HG03108 (cell line): ENCODE measurements around the gene GPS2.

Source experiments
- ATAC-seq: cut with Tn5 transposase; IDR thresholded peaks from one replicate; pipeline ENCODE4 v1.9.1; 2021; ENCODE audit warnings: moderate library complexity; ENCODE audit not compliant: unreplicated experiment

The GPS2 gene

GRCh38 chr17:7314719-7315569 lies at the start of gene GPS2:
TSS of gene GPS2 (minus strand) at chr17:7315360. CDS start at chr17:7315052, 308 bp downstream.
- peak; percentile 63 for ATAC-seq

GRCh38 chr17:7363311-7363710 lies 48.2 kb upstream of the GPS2 start:
- ATAC-seq: no peak

- no peak for ATAC-seq
Measured at GRCh38 chr17:7361906-7362305, 46.7 kb upstream of the GPS2 start.

- no peak for ATAC-seq
Measured at GRCh38 chr17:7357381-7357780, 42.2 kb upstream of the GPS2 start.

GRCh38 chr17:7356756-7357155 lies 41.6 kb upstream of the GPS2 start:
- ATAC-seq: no peak

GRCh38 chr17:7356072-7356549 lies 41.0 kb upstream of the GPS2 start:
- ATAC-seq: no peak

GRCh38 chr17:7355573-7355972 lies 40.4 kb upstream of the GPS2 start:
- ATAC-seq: no peak

- no peak for ATAC-seq
Measured at GRCh38 chr17:7355053-7355452, 39.9 kb upstream of the GPS2 start, which contains the start of gene TMEM95. TSS of gene TMEM95 (plus strand) at chr17:7355156. CDS start at chr17:7355205, 49 bp downstream.

- no peak for ATAC-seq
Measured at GRCh38 chr17:7354262-7354843, 39.2 kb upstream of the GPS2 start.

- ATAC-seq: no peak
Measured at GRCh38 chr17:7352910-7353635, 37.9 kb upstream of the GPS2 start.

- no peak for ATAC-seq
Measured at GRCh38 chr17:7352503-7352889, 37.3 kb upstream of the GPS2 start.

GRCh38 chr17:7351665-7352502 lies 36.7 kb upstream of the GPS2 start, which contains the start of gene KCTD11:
TSS of gene KCTD11 (plus strand) at chr17:7352162.
- ATAC-seq: peak; percentile 73

- ATAC-seq: no peak
Measured at GRCh38 chr17:7348478-7349242, 33.5 kb upstream of the GPS2 start.

- no peak for ATAC-seq
Measured at GRCh38 chr17:7347630-7348477, 32.7 kb upstream of the GPS2 start.

GRCh38 chr17:7346761-7347614 lies 31.8 kb upstream of the GPS2 start:
- no peak for ATAC-seq

- no peak for ATAC-seq
Measured at GRCh38 chr17:7343250-7343649, 28.1 kb upstream of the GPS2 start.

- ATAC-seq: no peak
Measured at GRCh38 chr17:7341842-7342241, 26.7 kb upstream of the GPS2 start.

GRCh38 chr17:7340179-7340578 lies 25.0 kb upstream of the GPS2 start:
- no peak for ATAC-seq
